ENCODE results near the gene TENT4A. TPM values are rescaled to one million over a fixed set of nuclear protein-coding genes. Genes with fewer than 3 reads are reported as not detected.
"Not testable (repeated sequence)": the region's sequence is repeated elsewhere in the genome, so short reads cannot be mapped to it uniquely, and the experiment has no call there.

The TENT4A gene
- total RNA-seq, 1 donor from 2014 or later, result 41.2 TPM

GRCh38 chr5:6767481-6768063 lies 54.3 kb downstream of the TENT4A start:
- H3K9me3 Mint-ChIP-seq, result no peaks in the 10 kb centered on the region
- peak overlapping the region; percentile 95 for H3K27ac Mint-ChIP-seq (ENCODE audit: unreplicated experiment)
- H3K4me3 Mint-ChIP-seq, result no peak overlapping the region
- no peaks in the 10 kb centered on the region for H3K27me3 Mint-ChIP-seq (ENCODE audit: low read depth)
- peaks cover 3% of the 10 kb centered on the region for H3K36me3 Mint-ChIP-seq (ENCODE audit: low read depth)
- H3K4me1 Mint-ChIP-seq, result peaks cover 5% of the 10 kb centered on the region
- DNase-seq (ENCODE audit: low read depth, low spot score), result no peak
- TF ChIP-seq CTCF (conservative IDR thresholded peaks at IDR 0.05), result no peak

- H3K27me3 Mint-ChIP-seq (ENCODE audit: low read depth), result no peaks in the 10 kb centered on the region
- peaks cover 4% of the 10 kb centered on the region for H3K36me3 Mint-ChIP-seq (ENCODE audit: low read depth)
- H3K4me3 Mint-ChIP-seq, result no peak overlapping the region
- DNase-seq (ENCODE audit: low read depth, low spot score), result no peak
- TF ChIP-seq CTCF (conservative IDR thresholded peaks at IDR 0.05), result no peak
- no peak overlapping the region for H3K27ac Mint-ChIP-seq (ENCODE audit: unreplicated experiment)
- H3K9me3 Mint-ChIP-seq, result no peaks in the 10 kb centered on the region
- H3K4me1 Mint-ChIP-seq, result peaks cover 2% of the 10 kb centered on the region
These were observed 55.5 kb downstream of the TENT4A start for GRCh38 chr5:6768590-6769230.

- no peak for DNase-seq (ENCODE audit: low read depth, low spot score)
- Mint-ChIP-seq H3K4me3 (no peak overlapping the region), H3K4me1 (no peaks in the 10 kb centered on the region), H3K27me3 (ENCODE audit: low read depth) (no peaks in the 10 kb centered on the region), H3K9me3 (no peaks in the 10 kb centered on the region), H3K36me3 (ENCODE audit: low read depth) (peaks cover 4% of the 10 kb centered on the region), H3K27ac (ENCODE audit: unreplicated experiment) (peak overlapping the region; percentile 63)
- no peak for TF ChIP-seq CTCF (conservative IDR thresholded peaks at IDR 0.05)
These were observed 57.8 kb downstream of the TENT4A start for GRCh38 chr5:6770826-6771607.

- Mint-ChIP-seq H3K4me1 (no peaks in the 10 kb centered on the region), H3K27me3 (ENCODE audit: low read depth) (no peaks in the 10 kb centered on the region)
- no peak for TF ChIP-seq CTCF (conservative IDR thresholded peaks at IDR 0.05)
These were observed 59.7 kb downstream of the TENT4A start for GRCh38 chr5:6772886-6773285.

GRCh38 chr5:6773342-6774035 lies 60.3 kb downstream of the TENT4A start:
- peaks cover 4% of the 10 kb centered on the region for H3K36me3 Mint-ChIP-seq (ENCODE audit: low read depth)
- H3K27ac Mint-ChIP-seq (ENCODE audit: unreplicated experiment), result no peak overlapping the region
- no peaks in the 10 kb centered on the region for H3K9me3 Mint-ChIP-seq
- no peaks in the 10 kb centered on the region for H3K4me1 Mint-ChIP-seq
- DNase-seq (ENCODE audit: low read depth, low spot score), result no peak
- H3K4me3 Mint-ChIP-seq, result no peak overlapping the region
- no peak for TF ChIP-seq CTCF (conservative IDR thresholded peaks at IDR 0.05)
- no peaks in the 10 kb centered on the region for H3K27me3 Mint-ChIP-seq (ENCODE audit: low read depth)

More at GRCh38 chr5:6772886-6773285, 59.7 kb downstream of the TENT4A start:
- peak overlapping the region; percentile 67 for H3K27ac Mint-ChIP-seq (ENCODE audit: unreplicated experiment)
- no peak for DNase-seq (ENCODE audit: low read depth, low spot score)
- H3K36me3 Mint-ChIP-seq (ENCODE audit: low read depth), result peaks cover 4% of the 10 kb centered on the region
- H3K4me3 Mint-ChIP-seq, result no peak overlapping the region
- H3K9me3 Mint-ChIP-seq, result no peaks in the 10 kb centered on the region

GRCh38 chr5:6774207-6774606 lies 61.0 kb downstream of the TENT4A start:
- H3K4me1 Mint-ChIP-seq; H3K9me3 Mint-ChIP-seq; H3K27ac Mint-ChIP-seq (ENCODE audit: unreplicated experiment); H3K36me3 Mint-ChIP-seq (ENCODE audit: low read depth); DNase-seq (ENCODE audit: low read depth, low spot score); H3K27me3 Mint-ChIP-seq (ENCODE audit: low read depth); H3K4me3 Mint-ChIP-seq: not testable (repeated sequence)

Data from neural crest cell (in vitro differentiated cells).